T-cell (primary cell): ENCODE results near the gene TMEM271. TPM values are rescaled to one million over a fixed set of nuclear protein-coding genes. Genes with fewer than 3 reads are reported as not detected.
"Not testable (repeated sequence)": the region's sequence is repeated elsewhere in the genome, so short reads cannot be mapped to it uniquely, and the experiment has no call there.

Experiments
- ATAC-seq, 4 experiments: fragments of 200-7000 bp in 3 of 4; fragments of 150-1000 bp in 1 of 4; cut with Tn5 transposase; replicated peaks in 1 of 4; 1 replicate in 3 of 4; 2 replicates in 1 of 4; pipeline ENCODE4 v1.10.0; 2021; ENCODE audit warnings: moderate library complexity in 3 of 4, mild to moderate bottlenecking in 2 of 4, moderate number of reproducible peaks in 1 of 4
- CTCF ChIA-PET, 2 donors: fragments of 300-600 bp; sonication (Branson Sonifier 250); formaldehyde crosslinking; loops; one replicate each; lab custom pipeline; 2022; ENCODE audit warnings: antibody characterized with exemption in 2 of 2; lab: Charles Lee
- POLR2A ChIA-PET, 2 donors: fragments of 300-600 bp; sonication (Branson Sonifier 250); formaldehyde crosslinking; loops; one replicate each; lab custom pipeline; 2022; ENCODE audit warnings: antibody characterized with exemption in 2 of 2; lab: Charles Lee
- DNase-seq, 35 experiments: peaks; one replicate each; pipeline versions ENCODE4 v3.0.0 to v3.0.0-alpha.2; 2013 to 2023
- H3K27ac ChIP-seq: one replicate; pipeline ENCODE4 v1.5.1; 2013; ENCODE audit warnings: low read length
- H3K27me3 ChIP-seq, 2 experiments: replicated peaks in 1 of 2; 1 replicate in 1 of 2; 2 replicates in 1 of 2; pipeline versions ENCODE4 v1.6.1 to v1.7.0; 2013; ENCODE audit warnings: low read length in 1 of 2, mixed read lengths in 1 of 2; ENCODE audit not compliant: control insufficient read depth in 2 of 2, insufficient read depth in 2 of 2; ENCODE audit errors: extremely low read depth in 1 of 2
- H3K36me3 ChIP-seq, 2 donors: 1 replicate in 1 of 2; 2 replicates in 1 of 2; pipeline versions ENCODE4 v1.6.1 to v1.7.0; 2013; ENCODE audit warnings: low read length in 1 of 2; ENCODE audit not compliant: control insufficient read depth in 2 of 2, insufficient read depth in 1 of 2; ENCODE audit errors: extremely low read depth in 1 of 2
- H3K4me1 ChIP-seq, 2 experiments: 1 replicate in 1 of 2; 2 replicates in 1 of 2; pipeline versions ENCODE4 v1.6.1 to v1.7.0; 2013; ENCODE audit warnings: low read length in 2 of 2, mixed read lengths in 1 of 2; ENCODE audit not compliant: insufficient read depth in 2 of 2, control insufficient read depth in 1 of 2; ENCODE audit errors: extremely low read depth in 1 of 2
- H3K4me3 ChIP-seq, 2 donors: 1 replicate in 1 of 2; 2 replicates in 1 of 2; pipeline versions ENCODE4 v1.5.1 to v1.7.0; 2013; ENCODE audit warnings: mild to moderate bottlenecking in 2 of 2, low read length in 1 of 2, moderate library complexity in 1 of 2; ENCODE audit not compliant: control insufficient read depth in 1 of 2; ENCODE audit errors: extremely low read depth in 1 of 2
- H3K9me3 ChIP-seq: 2 replicates; pipeline ENCODE4 v1.7.0; 2013
- H3K27ac Mint-ChIP-seq, 2 donors: one replicate each; pipeline ENCODE4 v1.8.0; 2020 to 2021; ENCODE audit warnings: mild to moderate bottlenecking in 2 of 2, mixed read lengths in 2 of 2
- H3K27me3 Mint-ChIP-seq, 2 donors: one replicate each; pipeline ENCODE4 v1.8.0; 2021 to 2022; ENCODE audit warnings: mixed read lengths in 2 of 2
- H3K36me3 Mint-ChIP-seq: one replicate; pipeline ENCODE4 v1.8.0; 2021; ENCODE audit warnings: mixed read lengths
- H3K4me1 Mint-ChIP-seq, 3 donors: one replicate each; pipeline ENCODE4 v1.8.0; 2020 to 2022; ENCODE audit warnings: mixed read lengths in 3 of 3, mild to moderate bottlenecking in 1 of 3
- H3K4me3 Mint-ChIP-seq, 3 donors: one replicate each; pipeline ENCODE4 v1.8.0; 2020 to 2022; ENCODE audit warnings: mild to moderate bottlenecking in 3 of 3, mixed read lengths in 3 of 3, moderate library complexity in 3 of 3
- H3K9me3 Mint-ChIP-seq, 3 donors: one replicate each; pipeline ENCODE4 v1.8.0; 2020 to 2022; ENCODE audit warnings: mixed read lengths in 3 of 3
- WGBS: methylation state at CpG from one replicate; pipeline ENCODE4 v1.1.5; 2013; ENCODE audit warnings: missing lambda C conversion rate; ENCODE audit not compliant: insufficient coverage; 5-methylcytosine and 5-hydroxymethylcytosine counted together
- total RNA-seq, 35 experiments: library from RNA in 6 of 35; stranded (reverse) in 6 of 35; fragments of 120-200 nt in 1 of 35; gene quantifications; one replicate each; pipeline versions ENCODE4 v1.2.1 to v1.2.4 and lab custom pipeline; 2013 to 2026

Gene TMEM271
- total RNA-seq, 5 donors from 2014 or later (not counting 1 experiment from before 2014, with no cell fraction given) = not detected

DNA sequence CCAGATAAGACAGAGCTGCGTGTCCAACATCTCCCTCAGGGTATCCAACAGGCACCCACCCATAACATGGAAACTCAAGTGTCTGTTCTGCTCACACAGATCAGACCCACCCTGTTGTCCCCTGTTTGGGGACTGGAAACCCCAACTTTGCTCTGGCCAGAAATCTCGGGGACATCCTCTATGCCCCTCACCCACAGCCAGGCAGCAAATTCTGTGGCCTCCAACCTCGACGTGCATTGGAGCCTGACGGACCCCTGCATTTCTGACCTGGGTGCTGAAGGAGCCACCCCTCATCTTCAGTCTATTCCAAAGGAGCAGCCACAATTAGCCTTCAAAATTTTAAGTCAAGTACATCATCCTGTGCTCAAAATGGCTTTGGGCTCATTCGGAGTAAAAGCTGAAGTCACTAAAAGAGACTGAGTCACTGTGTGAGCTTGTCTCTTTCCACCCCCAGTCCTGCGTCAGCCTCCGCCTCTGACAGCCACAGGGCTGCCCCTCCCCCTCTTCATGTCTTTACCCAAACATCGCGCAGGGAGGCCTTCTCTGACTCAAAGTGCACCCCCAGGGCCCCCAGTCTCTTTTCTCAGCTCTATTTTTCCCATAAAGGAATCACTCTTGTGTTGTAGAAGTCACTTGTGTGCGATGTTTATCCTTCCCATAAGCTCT is 24.9 kb upstream of the TMEM271 start:
- DNase-seq (no peak), ATAC-seq (no peak)
- Histone ChIP-seq H3K9me3 (no peaks in the 10 kb centered on the region), H3K36me3 (no peaks in the 10 kb centered on the region), H3K27ac (no peak overlapping the region), H3K27me3 (peaks cover 0 to 42% of the 10 kb centered on the region in 2 experiments), H3K4me3 (no peak overlapping the region), H3K4me1 (peaks cover 0 to 5% of the 10 kb centered on the region in 2 experiments)
- no peak overlapping the region for H3K27ac Mint-ChIP-seq
- 65% methylated on average over 7 of the region's 11 CpGs for WGBS
- no peaks in the 10 kb centered on the region for H3K36me3 Mint-ChIP-seq
- no peak overlapping the region for H3K4me3 Mint-ChIP-seq
- ChIA-PET CTCF (no interaction called here), POLR2A (interaction anchor here in 1 of 2 donors (0.6 kb wide), 1 partner anchor 520 kb away, joined by 3 read pairs; no protein-coding TSS in a partner anchor)
- peaks cover 37 to 44% of the 10 kb centered on the region in 2 donors for H3K27me3 Mint-ChIP-seq
- H3K9me3 Mint-ChIP-seq = no peaks in the 10 kb centered on the region
- H3K4me1 Mint-ChIP-seq = peaks cover 6 to 8% (median 8%) of the 10 kb centered on the region in 3 donors

DNA sequence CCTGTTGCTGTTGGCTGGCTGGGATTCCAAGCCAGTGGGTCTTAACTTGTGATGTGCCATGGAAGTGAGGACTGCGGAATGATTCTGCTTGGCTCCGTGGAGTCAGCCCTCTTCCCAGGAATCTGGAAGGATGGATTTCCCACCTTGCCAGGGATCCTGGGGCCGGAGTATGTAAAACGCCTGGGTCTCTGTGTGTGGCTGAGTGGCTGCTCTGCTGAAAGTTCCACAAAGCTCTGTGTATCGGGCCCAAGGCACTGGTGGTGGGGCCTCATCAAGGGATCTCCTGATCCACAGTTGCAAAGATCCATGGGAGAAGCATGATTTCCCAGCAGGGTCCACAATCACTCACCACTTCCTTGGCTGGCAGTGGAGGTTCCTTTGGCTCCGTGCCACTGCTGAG is 24.1 kb upstream of the TMEM271 start:
- Histone ChIP-seq H3K27ac (no peak overlapping the region), H3K4me3 (no peak overlapping the region), H3K27me3 (peaks cover 0 to 42% of the 10 kb centered on the region in 2 experiments), H3K4me1 (peaks cover 0 to 5% of the 10 kb centered on the region in 2 experiments), H3K36me3 (no peaks in the 10 kb centered on the region), H3K9me3 (no peaks in the 10 kb centered on the region)
- Mint-ChIP-seq H3K9me3 (no peaks in the 10 kb centered on the region), H3K4me3 (no peak overlapping the region), H3K27me3 (peaks cover 39 to 41% of the 10 kb centered on the region in 2 donors), H3K4me1 (peaks cover 6 to 8% (median 6%) of the 10 kb centered on the region in 3 donors), H3K27ac (no peak overlapping the region), H3K36me3 (no peaks in the 10 kb centered on the region)
- CTCF ChIA-PET = no interaction called here
- WGBS = 98% methylated on average over 5 of the region's 6 CpGs
- DNase-seq (no peak), ATAC-seq (no peak)
- POLR2A ChIA-PET = no interaction called here

DNA sequence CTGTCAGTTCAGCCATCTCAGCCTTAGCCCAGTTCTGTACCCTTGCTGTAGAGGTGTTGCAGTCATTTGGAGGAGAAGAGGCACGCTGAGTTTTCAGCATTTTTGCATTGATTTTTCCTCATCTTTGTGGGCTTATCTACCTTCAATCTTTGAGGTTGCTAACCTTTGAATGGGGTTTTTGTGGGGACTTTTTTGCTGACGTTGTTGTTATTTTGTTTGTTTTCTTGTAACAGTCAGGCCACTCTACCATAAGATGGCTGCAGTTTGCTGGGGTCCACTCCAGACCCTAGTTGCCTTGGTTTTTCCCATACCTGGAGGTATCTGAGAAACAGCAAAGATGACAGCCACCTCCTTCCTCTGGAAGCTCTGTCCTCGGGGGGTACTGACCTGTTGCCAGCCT is 22.8 kb upstream of the TMEM271 start:
- Mint-ChIP-seq H3K4me1 (peaks cover 3 to 6% (median 4%) of the 10 kb centered on the region in 3 donors), H3K4me3 (no peak overlapping the region), H3K27ac (no peak overlapping the region), H3K9me3 (peaks cover 6 to 7% (median 6%) of the 10 kb centered on the region in 3 donors), H3K27me3 (peaks cover 39 to 44% of the 10 kb centered on the region in 2 donors), H3K36me3 (no peaks in the 10 kb centered on the region)
- Histone ChIP-seq H3K27ac (no peak overlapping the region), H3K9me3 (no peaks in the 10 kb centered on the region), H3K36me3 (no peaks in the 10 kb centered on the region), H3K27me3 (peaks cover 0 to 42% of the 10 kb centered on the region in 2 experiments), H3K4me1 (peaks cover 0 to 5% of the 10 kb centered on the region in 2 experiments), H3K4me3 (no peak overlapping the region)
- ChIA-PET CTCF (no interaction called here), POLR2A (interaction anchor here in 1 of 2 donors (0.6 kb wide), 1 partner anchor 255 kb away, joined by 5 read pairs; no protein-coding TSS in a partner anchor)
- ATAC-seq = no peak
- no peak for DNase-seq
- WGBS = 63% methylated on average over 1 of the region's 3 CpGs

DNA sequence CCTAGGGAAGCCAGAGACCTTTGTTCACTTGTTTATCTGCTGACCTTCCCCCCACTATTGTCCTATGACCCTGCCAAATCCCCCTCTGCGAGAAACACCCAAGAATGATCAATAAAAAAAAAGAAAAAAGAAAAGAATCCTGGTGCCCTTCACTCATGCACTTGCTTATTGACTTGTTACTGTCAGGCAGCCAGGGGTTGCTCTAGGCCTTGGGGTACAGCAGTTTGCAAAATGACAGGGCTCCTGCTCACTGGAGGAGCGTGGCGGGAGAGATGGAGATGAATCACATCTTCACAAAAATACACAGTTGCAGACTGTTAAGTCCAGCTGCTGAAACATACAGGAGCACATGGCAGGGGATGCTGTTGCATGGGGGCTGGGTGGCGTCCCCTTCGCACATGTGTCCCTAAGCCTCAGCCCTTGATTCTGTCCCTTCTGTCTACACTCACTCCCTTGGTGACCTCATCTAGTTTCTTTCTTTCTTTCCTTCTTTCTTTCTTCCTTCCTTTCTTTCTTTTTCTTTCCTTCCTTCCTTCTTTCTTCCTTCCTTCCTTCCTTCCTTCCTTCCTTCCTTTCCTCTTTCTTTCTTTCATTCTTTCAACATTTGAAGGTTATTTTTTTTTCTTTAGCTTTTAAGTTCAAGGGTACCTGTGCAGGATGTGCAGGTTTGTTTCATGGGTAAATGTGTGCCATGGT is 16.9 kb upstream of the TMEM271 start:
- DNase-seq (no peak), ATAC-seq (no peak)
- POLR2A ChIA-PET = no interaction called here
- Mint-ChIP-seq H3K4me1 (no peaks in the 10 kb centered on the region), H3K9me3 (peaks cover 6 to 7% (median 6%) of the 10 kb centered on the region in 3 donors), H3K27me3 (peaks cover 28 to 53% of the 10 kb centered on the region in 2 donors), H3K4me3 (no peak overlapping the region), H3K27ac (no peak overlapping the region), H3K36me3 (no peaks in the 10 kb centered on the region)
- Histone ChIP-seq H3K9me3 (no peaks in the 10 kb centered on the region), H3K4me3 (no peak overlapping the region), H3K4me1 (no peaks in the 10 kb centered on the region), H3K36me3 (no peaks in the 10 kb centered on the region), H3K27ac (no peak overlapping the region), H3K27me3 (peaks cover 0 to 25% of the 10 kb centered on the region in 2 experiments)
- WGBS = 77% methylated on average over 3 of the region's 5 CpGs
- CTCF ChIA-PET = interaction anchor here in 1 of 2 donors (0.6 kb wide), 1 partner anchor 8 kb away, joined by 3 read pairs; no protein-coding TSS in a partner anchor

GRCh38 chr4:592178-592577 is 16.1 kb upstream of the TMEM271 start:
- H3K36me3 Mint-ChIP-seq, H3K4me1 ChIP-seq, H3K9me3 ChIP-seq, H3K36me3 ChIP-seq, DNase-seq, CTCF ChIA-PET, H3K4me3 ChIP-seq, H3K27ac Mint-ChIP-seq, ATAC-seq, H3K27ac ChIP-seq, POLR2A ChIA-PET, H3K4me3 Mint-ChIP-seq, H3K9me3 Mint-ChIP-seq, H3K4me1 Mint-ChIP-seq: not testable (repeated sequence)
- H3K27me3 ChIP-seq = peaks cover 0 to 31% of the 10 kb centered on the region in 2 experiments
- WGBS = 100% methylated on average over 4 of the region's 13 CpGs
- peaks cover 34 to 55% of the 10 kb centered on the region in 2 donors for H3K27me3 Mint-ChIP-seq

GRCh38 chr4:590313-590841 is 14.3 kb upstream of the TMEM271 start:
- no peak for ATAC-seq
- CTCF ChIA-PET = no interaction called here

More at GRCh38 chr4:590313-590841, 14.3 kb upstream of the TMEM271 start:
- H3K27ac ChIP-seq = no peak overlapping the region
- H3K36me3 ChIP-seq = no peaks in the 10 kb centered on the region
- 81% methylated on average over 7 of the region's 12 CpGs for WGBS
- H3K27ac Mint-ChIP-seq = no peak overlapping the region
- no peaks in the 10 kb centered on the region for H3K9me3 ChIP-seq
- no peak for DNase-seq
- no peaks in the 10 kb centered on the region for H3K4me1 ChIP-seq
- H3K4me3 ChIP-seq = no peak overlapping the region
- H3K36me3 Mint-ChIP-seq = no peaks in the 10 kb centered on the region
- H3K9me3 Mint-ChIP-seq = peaks cover 6 to 15% (median 10%) of the 10 kb centered on the region in 3 donors
- H3K4me3 Mint-ChIP-seq = no peak overlapping the region
- no peaks in the 10 kb centered on the region for H3K4me1 Mint-ChIP-seq
- H3K27me3 Mint-ChIP-seq = peaks cover 42 to 55% of the 10 kb centered on the region in 2 donors
- peaks cover 0 to 37% of the 10 kb centered on the region in 2 experiments for H3K27me3 ChIP-seq
- POLR2A ChIA-PET = no interaction called here
